ENCODE measurements around the gene SPINT1.
A peak's percentile ranks its signal among the peaks of the same experiment; 100 is the strongest.

SPINT1 gene

GRCh38 chr15:40843885-40844695 lies at the start of gene SPINT1:
Gene SPINT1, plus strand, starts transcription at chr15:40844048. Its CDS starts 507 bp downstream, at chr15:40844555.
- no peak for DNase-seq

- no peak for DNase-seq
These were observed 47.8 kb upstream of the SPINT1 start for GRCh38 chr15:40796041-40796440.

- DNase-seq: no peak
These were observed 47.3 kb upstream of the SPINT1 start for GRCh38 chr15:40796512-40796911.

- no peak for DNase-seq
These were observed 44.3 kb upstream of the SPINT1 start for GRCh38 chr15:40799523-40799922.

- no peak for DNase-seq
These were observed 40.8 kb upstream of the SPINT1 start for GRCh38 chr15:40803076-40803475.

GRCh38 chr15:40803688-40804087 lies 40.2 kb upstream of the SPINT1 start:
- DNase-seq: no peak

GRCh38 chr15:40806672-40807027 lies 37.2 kb upstream of the SPINT1 start:
- peak; percentile 58 for DNase-seq

GRCh38 chr15:40807028-40807887 lies 36.6 kb upstream of the SPINT1 start, which contains the start of the genes DNAJC17 and ZFYVE19:
Gene DNAJC17, minus strand, starts transcription at chr15:40807473. Its CDS starts 27 bp downstream, at chr15:40807446.
Gene ZFYVE19, plus strand, starts transcription at chr15:40807089. Its CDS starts 501 bp downstream, at chr15:40807590.
- DNase-seq: peak; percentile 99

- no peak for DNase-seq
These were observed 35.9 kb upstream of the SPINT1 start for GRCh38 chr15:40807888-40808461.

- no peak for DNase-seq
These were observed 34.9 kb upstream of the SPINT1 start for GRCh38 chr15:40808861-40809450.

GRCh38 chr15:40812721-40813425 lies 31.0 kb upstream of the SPINT1 start:
- no peak for DNase-seq

- peak; percentile 52 for DNase-seq
These were observed 28.7 kb upstream of the SPINT1 start for GRCh38 chr15:40815042-40815698.

GRCh38 chr15:40819048-40819447 lies 24.8 kb upstream of the SPINT1 start:
- DNase-seq: no peak

- no peak for DNase-seq
These were observed 22.7 kb upstream of the SPINT1 start for GRCh38 chr15:40821195-40821594.

- no peak for DNase-seq
These were observed 20.1 kb upstream of the SPINT1 start for GRCh38 chr15:40823572-40824343.

- DNase-seq: no peak
These were observed 18.0 kb upstream of the SPINT1 start for GRCh38 chr15:40825661-40826422.

GRCh38 chr15:40826423-40827075 lies 17.3 kb upstream of the SPINT1 start:
- DNase-seq: no peak

- no peak for DNase-seq
These were observed 15.3 kb upstream of the SPINT1 start, which contains the start of gene PPP1R14D for GRCh38 chr15:40828447-40829036. Gene PPP1R14D, minus strand, starts transcription at chr15:40828708. Its CDS starts 67 bp downstream, at chr15:40828641.

GRCh38 chr15:40829115-40829514 lies 14.7 kb upstream of the SPINT1 start:
- no peak for DNase-seq
